RCC 7860 (cell line): ENCODE data around the gene ZNF433.
"Not testable (repeated sequence)": the region's sequence is repeated elsewhere in the genome, so short reads cannot be mapped to it uniquely, and the experiment has no call there.

Experiments used
- DNase-seq: peaks from one replicate; pipeline ENCODE4 v3.0.0-alpha.2; 2015; ENCODE audit warnings: low spot score
- FAIRE-seq: peaks from 2 replicates; lab custom pipeline; 2012; peaks lifted over from hg19 to GRCh38; lab: Jason Lieb, UNC

The ZNF433 gene

DNA sequence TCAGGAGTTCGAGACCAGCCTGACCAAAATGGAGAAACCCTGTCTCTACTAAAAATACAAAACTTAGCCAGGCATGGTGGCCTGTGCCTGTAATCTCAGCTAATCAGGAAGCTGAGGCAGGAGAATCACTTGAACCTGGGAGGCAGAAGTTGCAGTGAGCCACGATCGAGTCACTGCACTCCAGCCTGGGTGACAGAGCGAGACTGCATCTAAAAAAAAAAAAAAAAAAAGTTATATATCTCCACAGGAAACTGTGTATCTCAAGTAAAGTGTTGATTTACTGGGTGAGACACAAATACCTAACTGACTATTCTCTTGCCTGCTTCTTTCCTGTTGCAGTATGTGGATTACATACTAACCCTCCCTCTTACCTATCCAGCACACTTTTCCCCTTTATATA, 43.6 kb downstream of the ZNF433 start:
- not testable (repeated sequence) for FAIRE-seq, DNase-seq

DNA sequence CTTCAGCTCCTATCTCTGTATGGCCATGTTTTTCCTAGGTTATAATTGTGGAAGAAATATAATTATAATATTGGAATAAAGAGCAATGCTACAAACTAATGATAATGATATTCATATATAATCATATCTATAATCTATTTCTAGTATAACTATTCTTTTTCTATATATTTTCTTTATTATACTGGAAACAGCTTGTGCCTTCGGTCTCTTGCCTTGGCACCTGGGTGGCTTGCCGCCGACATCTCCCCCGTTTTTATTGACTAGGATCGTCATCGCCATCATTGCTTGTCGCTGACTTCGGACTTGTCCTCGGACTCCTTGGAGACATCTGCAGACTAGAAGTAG, 46.4 kb downstream of the ZNF433 start:
- no peak for DNase-seq
- FAIRE-seq: no peak

DNA sequence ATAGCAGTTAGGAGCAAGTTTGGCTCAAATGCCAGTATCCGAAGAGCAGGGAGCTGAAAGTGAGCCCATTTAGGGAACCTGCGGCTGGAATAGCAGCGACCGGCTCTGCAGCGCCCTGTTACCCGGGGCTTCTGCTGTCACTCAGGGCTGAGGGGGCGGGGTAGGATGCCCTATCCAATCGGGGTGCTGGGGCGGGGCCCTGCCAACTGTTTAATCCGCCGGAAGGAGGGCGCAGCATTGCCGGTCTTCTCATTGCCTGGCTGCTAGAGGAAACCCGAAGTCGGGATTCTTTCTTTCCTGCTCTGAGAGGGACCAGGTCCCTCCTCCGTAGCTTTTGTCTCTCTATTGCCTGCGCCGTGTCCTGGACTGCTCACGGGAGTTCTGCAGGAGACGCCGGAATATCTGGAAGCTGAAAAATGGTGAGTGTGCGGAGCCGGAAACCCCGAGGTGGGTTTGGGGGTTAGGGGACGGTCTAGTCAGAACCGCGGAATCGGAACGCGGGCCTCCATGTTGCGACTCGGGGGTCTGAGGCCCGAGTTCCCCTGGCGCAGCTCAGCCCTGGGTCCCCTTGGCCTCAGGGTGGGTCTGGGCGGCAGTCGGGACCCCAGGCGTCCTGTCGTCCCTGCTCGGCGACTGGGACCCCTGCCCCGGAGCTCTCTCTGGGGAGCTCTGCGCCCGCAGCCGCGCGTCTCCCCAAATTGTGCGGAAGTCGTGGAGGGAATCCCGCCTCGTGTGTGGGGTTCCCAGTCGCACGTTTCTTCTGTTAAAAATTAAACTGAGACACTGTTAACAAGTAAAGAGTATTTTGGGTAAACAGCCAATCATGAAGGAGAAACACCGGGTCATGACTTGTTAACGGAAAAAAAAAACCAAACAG, 47.8 kb downstream of the ZNF433 start:
- peak; percentile 63 for FAIRE-seq
- DNase-seq: peak; percentile 87

DNA sequence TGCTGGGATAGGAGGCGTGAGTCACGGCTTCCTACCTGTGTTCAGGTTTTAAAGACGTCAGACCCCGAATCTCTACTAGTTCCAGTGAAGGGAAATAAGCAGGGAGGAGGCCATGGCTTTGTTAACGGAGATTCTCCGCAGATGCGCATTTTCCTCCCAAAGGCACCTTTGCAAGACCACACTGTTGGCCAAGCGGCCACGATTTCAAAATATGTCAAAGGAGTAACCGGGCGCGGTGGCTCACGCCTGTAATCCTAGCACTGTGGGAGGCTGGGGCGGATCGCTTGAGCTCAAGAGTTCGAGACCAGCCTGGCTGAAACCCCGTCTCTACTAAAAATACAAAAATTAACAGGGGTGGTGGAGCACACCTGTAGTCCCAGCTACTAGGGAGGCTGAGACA, 48.7 kb downstream of the ZNF433 start:
- no peak for FAIRE-seq
- DNase-seq: no peak

DNA sequence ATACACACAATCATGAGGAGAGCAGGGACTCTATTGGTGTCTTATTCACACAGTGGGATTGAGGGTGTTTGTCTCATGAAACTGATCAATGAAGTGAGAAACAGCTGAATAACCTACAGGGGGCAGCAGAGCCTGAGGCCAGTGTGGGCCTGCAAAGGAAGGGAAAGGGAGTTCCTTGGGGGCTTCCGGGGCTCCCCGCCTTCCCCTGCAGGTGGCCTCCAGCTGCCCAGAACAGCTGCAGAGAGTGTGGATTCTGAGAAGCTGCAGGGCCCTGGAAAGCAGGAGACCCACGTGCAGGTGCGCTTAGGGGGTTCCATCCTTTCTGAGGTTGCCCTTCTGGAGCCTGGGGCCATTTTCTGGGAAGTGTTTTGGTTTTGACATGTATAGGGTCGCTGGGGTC, 50.5 kb downstream of the ZNF433 start:
- no peak for DNase-seq
- FAIRE-seq: no peak

DNA sequence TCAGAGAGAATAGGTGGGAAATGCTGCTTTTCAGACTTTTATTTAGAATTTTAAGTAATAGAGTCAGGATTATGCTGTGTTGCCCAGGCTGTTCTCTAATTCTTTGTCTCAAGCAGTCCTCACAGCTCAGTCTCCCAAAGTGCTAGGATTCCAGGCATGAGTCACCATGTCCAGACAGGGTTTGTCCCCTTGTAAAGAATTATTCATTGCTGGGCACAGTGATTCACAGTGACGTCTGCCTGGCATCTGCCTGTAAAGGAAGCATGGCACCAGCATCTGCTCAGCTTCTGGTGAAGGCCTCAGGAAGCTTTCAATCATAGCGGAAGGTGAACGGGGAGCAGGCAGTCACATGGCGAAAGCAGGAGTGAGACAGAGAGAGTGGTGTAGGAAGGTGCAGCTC, 53.0 kb downstream of the ZNF433 start:
- DNase-seq (peak; percentile 69), FAIRE-seq (peak; percentile 30)

DNA sequence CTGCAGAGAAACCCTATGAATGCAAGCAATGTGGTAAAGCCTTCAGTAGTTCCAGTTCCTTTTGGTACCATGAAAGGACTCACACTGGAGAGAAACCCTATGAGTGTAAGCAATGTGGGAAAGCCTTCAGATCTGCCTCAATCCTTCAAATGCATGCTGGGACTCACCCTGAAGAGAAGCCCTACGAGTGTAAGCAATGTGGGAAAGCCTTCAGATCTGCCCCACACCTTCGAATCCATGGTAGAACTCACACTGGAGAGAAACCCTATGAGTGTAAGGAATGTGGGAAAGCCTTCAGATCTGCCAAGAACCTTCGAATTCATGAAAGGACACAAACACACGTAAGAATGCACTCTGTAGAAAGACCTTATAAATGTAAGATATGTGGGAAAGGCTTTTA, 56.0 kb downstream of the ZNF433 start:
- DNase-seq (no peak), FAIRE-seq (no peak)

DNA sequence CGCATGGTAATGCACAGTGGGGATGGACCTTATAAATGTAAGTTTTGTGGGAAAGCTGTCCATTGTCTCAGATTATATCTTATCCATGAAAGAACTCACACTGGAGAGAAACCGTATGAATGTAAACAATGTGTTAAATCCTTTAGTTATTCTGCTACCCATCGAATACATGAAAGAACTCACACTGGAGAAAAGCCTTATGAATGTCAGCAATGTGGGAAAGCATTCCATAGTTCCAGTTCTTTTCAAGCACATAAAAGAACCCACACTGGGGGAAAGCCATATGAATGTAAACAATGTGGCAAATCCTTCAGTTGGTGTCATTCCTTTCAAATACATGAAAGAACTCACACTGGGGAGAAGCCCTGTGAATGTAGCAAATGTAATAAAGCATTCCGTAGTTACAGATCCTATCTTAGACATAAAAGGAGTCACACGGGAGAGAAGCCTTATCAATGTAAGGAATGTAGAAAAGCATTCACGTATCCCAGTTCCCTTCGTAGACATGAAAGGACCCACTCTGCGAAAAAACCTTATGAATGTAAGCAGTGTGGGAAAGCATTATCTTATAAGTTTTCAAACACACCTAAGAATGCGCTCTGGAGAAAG, 56.9 kb downstream of the ZNF433 start:
- DNase-seq (no peak), FAIRE-seq (no peak)

DNA sequence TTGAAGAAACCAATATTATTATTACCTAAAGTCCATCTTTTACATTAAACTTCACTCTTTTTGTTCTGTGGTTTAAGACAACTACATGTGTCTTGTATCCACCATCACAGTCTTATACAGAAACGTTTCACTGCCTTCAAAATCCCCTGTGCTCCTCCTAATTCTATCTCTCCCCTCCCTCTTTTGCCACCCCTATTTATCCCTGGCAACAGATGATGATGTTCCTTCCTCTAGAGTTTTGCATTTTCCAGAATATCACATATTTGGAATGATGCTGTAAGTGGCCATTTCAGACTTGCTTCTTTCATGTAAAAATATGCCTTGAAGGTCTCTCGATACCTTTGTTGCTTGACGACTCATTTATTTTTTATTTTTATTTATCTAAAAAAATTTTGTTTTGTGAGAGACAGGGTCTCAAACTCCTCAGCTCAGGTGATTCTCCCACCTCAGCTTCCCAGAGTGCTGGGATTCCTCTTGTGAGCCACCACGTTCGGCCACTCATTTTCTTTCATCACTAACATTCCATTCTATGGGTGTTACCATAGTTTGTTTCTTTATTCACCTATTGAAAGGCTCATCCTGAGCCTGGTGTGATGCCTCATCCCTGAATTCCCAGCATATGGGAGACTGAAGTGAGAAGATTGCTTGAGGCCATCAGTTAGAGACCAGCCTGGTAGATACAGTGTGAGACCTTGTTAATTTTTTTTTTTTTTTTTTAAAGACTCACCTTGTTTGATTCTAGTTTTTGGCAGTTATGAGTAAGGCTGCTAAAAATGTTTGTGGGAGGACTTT, 62.3 kb downstream of the ZNF433 start:
- DNase-seq: no peak
- FAIRE-seq: no peak

DNA sequence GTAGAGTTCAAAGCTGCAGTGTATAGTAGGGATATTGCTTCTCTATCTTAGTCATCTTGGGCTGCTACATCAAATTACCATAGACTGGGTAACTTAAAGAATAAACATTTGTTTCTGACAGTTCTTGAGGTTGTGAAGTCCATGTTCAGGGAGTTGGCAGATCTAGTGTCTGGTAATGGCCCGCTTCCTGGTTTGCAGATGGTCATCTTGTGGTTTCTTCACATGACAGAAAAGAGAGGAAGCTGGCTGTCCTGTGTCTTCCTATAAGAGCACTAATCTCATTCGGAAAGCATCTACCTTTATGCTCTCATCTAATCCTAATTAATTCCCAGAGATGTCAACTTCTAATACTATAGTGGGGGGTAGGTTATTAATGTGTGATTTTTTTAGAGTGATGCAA, 64.4 kb downstream of the ZNF433 start:
- no peak for FAIRE-seq
- DNase-seq: no peak

DNA sequence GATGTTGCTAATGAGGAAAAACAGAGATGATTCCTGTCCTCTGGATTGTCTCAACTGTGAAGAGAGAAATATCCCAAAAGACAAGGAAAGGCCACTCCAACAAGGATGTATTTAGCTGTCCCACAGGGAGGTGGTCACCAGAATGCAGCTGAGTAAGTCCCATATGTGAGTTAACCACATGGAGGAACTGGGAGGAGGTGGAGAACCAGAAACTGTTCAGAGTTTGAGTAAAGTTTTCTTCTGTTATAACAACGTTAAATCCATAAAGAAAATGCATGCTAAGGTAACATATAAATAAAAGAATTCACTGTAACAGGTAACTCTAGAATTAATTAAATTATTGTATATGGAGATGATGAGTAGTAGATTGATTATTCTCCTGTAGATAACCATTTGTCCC, 65.3 kb downstream of the ZNF433 start:
- FAIRE-seq: no peak
- DNase-seq: no peak

DNA sequence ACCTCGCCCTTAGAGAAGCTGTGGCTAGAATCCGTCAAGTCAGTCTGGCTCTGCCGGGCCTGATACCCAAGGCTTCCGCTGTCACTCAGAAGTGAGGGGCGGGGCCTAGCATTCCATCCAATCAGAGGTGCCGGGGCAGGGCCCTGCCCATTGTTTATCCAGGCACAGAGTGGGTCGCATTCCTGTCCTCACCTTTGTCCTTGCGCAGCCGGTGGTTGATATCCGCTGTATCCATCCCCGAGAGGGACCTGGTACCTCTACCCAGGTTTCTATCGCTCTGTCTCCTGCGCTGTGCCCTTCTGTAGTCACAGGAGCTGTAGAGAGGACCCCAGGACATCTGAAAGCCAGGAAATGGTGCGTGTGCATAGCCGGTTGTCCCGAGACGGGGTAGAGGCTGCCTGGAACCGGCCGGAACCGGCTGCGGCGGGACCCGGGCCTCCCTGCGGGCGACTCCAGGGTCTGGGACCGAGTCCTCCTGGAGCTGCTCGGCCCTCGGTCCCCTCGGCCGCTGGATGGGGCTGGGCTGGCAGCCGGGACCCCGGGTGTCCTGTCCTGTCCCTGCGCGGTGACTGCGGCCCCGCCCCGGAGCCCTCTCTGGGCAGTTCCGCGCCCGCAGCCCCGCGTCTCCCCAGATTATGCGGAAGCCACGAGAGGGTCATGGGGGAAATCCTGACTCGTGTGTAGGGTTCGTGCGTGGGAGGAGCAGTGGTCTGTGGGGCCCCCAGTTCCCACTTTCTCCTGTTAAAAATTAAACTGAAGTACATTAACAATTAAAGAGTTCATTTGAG, 70.4 kb downstream of the ZNF433 start, which contains the start of gene ZNF763:
Gene ZNF763, plus strand, starts transcription at position 183 of the 788 bp plus-strand sequence. Its CDS starts 169 bp downstream, at position 352.
- no peak for FAIRE-seq
- DNase-seq: peak; percentile 58
